Measurements from ENCODE around the gene GSTT4.

The GSTT4 gene

GRCh38 chr22:24008022-24008283 is 2.7 kb upstream of the GSTT4 start:
- Histone ChIP-seq H3K27ac (ENCODE audit: low read length) (no peak overlapping the region), H2AFZ (ENCODE audit: low read depth, low read length) (no peak overlapping the region), H3K4me3 (ENCODE audit: low read length) (no peak overlapping the region), H3K4me2 (ENCODE audit: low read length) (no peak overlapping the region), H3K9ac (ENCODE audit: low read length) (no peak overlapping the region), H3K9me3 (ENCODE audit: insufficient read depth, low read length) (no peaks in the 10 kb centered on the region), H4K20me1 (ENCODE audit: insufficient read depth, low read length) (peaks cover 4% of the 10 kb centered on the region; the same call in 1 of the 2 replicates), H3K79me2 (ENCODE audit: low read length) (peaks cover 17% of the 10 kb centered on the region), H3K4me1 (ENCODE audit: low read length) (peaks cover 11% of the 10 kb centered on the region), H3K36me3 (replicated peaks; ENCODE audit: low read depth, low read length) (no peaks in the 10 kb centered on the region), H3K27me3 (ENCODE audit: low read depth, low read length) (no peaks in the 10 kb centered on the region)
- TF ChIP-seq EZH2phosphoT487 (IDR thresholded peaks at IDR 0.05; ENCODE audit: low read depth) (no peak), CTCF (IDR thresholded peaks at IDR 0.05; ENCODE audit: low read depth, low read length) (no peak)

GRCh38 chr22:24007253-24008021 is 2.2 kb upstream of the GSTT4 start:
- Histone ChIP-seq H3K9ac (ENCODE audit: low read length) (no peak overlapping the region), H4K20me1 (ENCODE audit: insufficient read depth, low read length) (peaks cover 2% of the 10 kb centered on the region; the same call in 1 of the 2 replicates), H2AFZ (ENCODE audit: low read depth, low read length) (no peak overlapping the region), H3K4me1 (ENCODE audit: low read length) (peaks cover 5% of the 10 kb centered on the region), H3K4me2 (ENCODE audit: low read length) (no peak overlapping the region), H3K79me2 (ENCODE audit: low read length) (peaks cover 12% of the 10 kb centered on the region), H3K4me3 (ENCODE audit: low read length) (no peak overlapping the region), H3K36me3 (replicated peaks; ENCODE audit: low read depth, low read length) (no peaks in the 10 kb centered on the region), H3K9me3 (ENCODE audit: insufficient read depth, low read length) (no peaks in the 10 kb centered on the region), H3K27ac (ENCODE audit: low read length) (no peak overlapping the region), H3K27me3 (ENCODE audit: low read depth, low read length) (no peaks in the 10 kb centered on the region)
- no peak for TF ChIP-seq CTCF (IDR thresholded peaks at IDR 0.05; ENCODE audit: low read depth, low read length)
- no peak for TF ChIP-seq EZH2phosphoT487 (IDR thresholded peaks at IDR 0.05; ENCODE audit: low read depth)

GRCh38 chr22:24006914-24007214 is 1.6 kb upstream of the GSTT4 start:
- Histone ChIP-seq H3K27me3 (ENCODE audit: low read depth, low read length) (no peaks in the 10 kb centered on the region), H3K4me3 (ENCODE audit: low read length) (no peak overlapping the region), H3K27ac (ENCODE audit: low read length) (no peak overlapping the region), H3K36me3 (replicated peaks; ENCODE audit: low read depth, low read length) (no peaks in the 10 kb centered on the region), H3K9me3 (ENCODE audit: insufficient read depth, low read length) (no peaks in the 10 kb centered on the region), H3K4me2 (ENCODE audit: low read length) (no peak overlapping the region), H3K79me2 (ENCODE audit: low read length) (peaks cover 7% of the 10 kb centered on the region), H3K9ac (ENCODE audit: low read length) (no peak overlapping the region), H2AFZ (ENCODE audit: low read depth, low read length) (no peak overlapping the region), H4K20me1 (ENCODE audit: insufficient read depth, low read length) (no peaks in the 10 kb centered on the region), H3K4me1 (ENCODE audit: low read length) (peaks cover 2% of the 10 kb centered on the region; the same call in 1 of the 2 replicates)
- TF ChIP-seq EZH2phosphoT487 (IDR thresholded peaks at IDR 0.05; ENCODE audit: low read depth) (no peak), CTCF (IDR thresholded peaks at IDR 0.05; ENCODE audit: low read depth, low read length) (no peak)

- Histone ChIP-seq H3K4me1 (ENCODE audit: low read length) (peaks cover 2% of the 10 kb centered on the region; the same call in 1 of the 2 replicates), H2AFZ (ENCODE audit: low read depth, low read length) (no peak overlapping the region), H3K9ac (ENCODE audit: low read length) (no peak overlapping the region), H3K79me2 (ENCODE audit: low read length) (peaks cover 2% of the 10 kb centered on the region), H3K27ac (ENCODE audit: low read length) (no peak overlapping the region), H3K4me2 (ENCODE audit: low read length) (no peak overlapping the region), H3K9me3 (ENCODE audit: insufficient read depth, low read length) (no peaks in the 10 kb centered on the region), H3K36me3 (replicated peaks; ENCODE audit: low read depth, low read length) (no peaks in the 10 kb centered on the region), H4K20me1 (ENCODE audit: insufficient read depth, low read length) (no peaks in the 10 kb centered on the region), H3K4me3 (ENCODE audit: low read length) (no peak overlapping the region), H3K27me3 (ENCODE audit: low read depth, low read length) (no peaks in the 10 kb centered on the region)
- no peak for TF ChIP-seq CTCF (IDR thresholded peaks at IDR 0.05; ENCODE audit: low read depth, low read length)
- TF ChIP-seq EZH2phosphoT487 (IDR thresholded peaks at IDR 0.05; ENCODE audit: low read depth) = no peak
These were observed 1.1 kb upstream of the GSTT4 start for GRCh38 chr22:24006207-24006913.

Measured in OCI-LY3 (cell line).